GM23338 (cell line): ENCODE measurements around the gene DTNB. TPM values are rescaled to one million over a fixed set of nuclear protein-coding genes. Genes with fewer than 3 reads are reported as not detected.

ENCODE experiments used
- ATAC-seq: fragments of 200-7000 bp; cut with Tn5 transposase; 3 replicates; pipeline ENCODE4 v1.9.1; 2020
- DNase-seq: peaks from one replicate; pipeline ENCODE4 v3.0.0-alpha.2; 2015; ENCODE audit warnings: low spot score
- H2AFZ ChIP-seq: fragments of 200-600 bp; sonication (generic); 2 replicates; pipeline ENCODE4 v1.8.0; 2016; ENCODE audit warnings: antibody characterized with exemption, mild to moderate bottlenecking, moderate library complexity
- H3F3A ChIP-seq: fragments of 200-600 bp; sonication (generic); replicated peaks from 2 replicates; pipeline ENCODE4 v1.8.0; 2017; ENCODE audit warnings: antibody characterized with exemption, mixed run types, low read depth
- H3K27ac ChIP-seq: fragments of 200-600 bp; sonication (generic); 2 replicates; pipeline ENCODE4 v1.6.1; 2016; ENCODE audit warnings: low read depth
- H3K27me3 ChIP-seq: fragments of 200-600 bp; sonication (generic); 2 replicates; pipeline ENCODE4 v1.8.0; 2016; ENCODE audit warnings: mild to moderate bottlenecking, mixed run types, moderate library complexity; ENCODE audit not compliant: insufficient read depth
- H3K36me3 ChIP-seq: fragments of 200-600 bp; sonication (generic); 2 replicates; pipeline ENCODE4 v1.8.0; 2016; ENCODE audit warnings: mild to moderate bottlenecking; ENCODE audit not compliant: insufficient read depth
- H3K4me1 ChIP-seq: fragments of 200-600 bp; sonication (generic); 2 replicates; pipeline ENCODE4 v1.8.0; 2016; ENCODE audit warnings: mild to moderate bottlenecking, moderate library complexity; ENCODE audit not compliant: insufficient read depth
- H3K4me2 ChIP-seq: fragments of 200-600 bp; sonication (generic); 2 replicates; pipeline ENCODE4 v1.7.1; 2017; ENCODE audit warnings: mixed run types
- H3K4me3 ChIP-seq: fragments of 200-600 bp; sonication (generic); 2 replicates; pipeline ENCODE4 v1.6.1; 2016; ENCODE audit warnings: mixed run types
- H3K79me2 ChIP-seq: fragments of 200-600 bp; sonication (generic); replicated peaks from 2 replicates; pipeline ENCODE4 v1.8.0; 2017; ENCODE audit warnings: mild to moderate bottlenecking; ENCODE audit not compliant: insufficient read depth
- H3K9me2 ChIP-seq: fragments of 200-600 bp; sonication (generic); 2 replicates; pipeline ENCODE4 v1.8.0; 2017; ENCODE audit not compliant: insufficient read depth
- H4K20me1 ChIP-seq: fragments of 200-600 bp; sonication (generic); replicated peaks from 2 replicates; pipeline ENCODE4 v1.8.0; 2017; ENCODE audit warnings: mild to moderate bottlenecking; ENCODE audit not compliant: insufficient read depth
- H3K27ac Mint-ChIP-seq: 2 replicates; pipeline ENCODE4 v1.8.0; 2020; ENCODE audit warnings: inconsistent platforms, mild to moderate bottlenecking, moderate library complexity, mixed read lengths
- H3K27me3 Mint-ChIP-seq: 3 replicates; pipeline ENCODE4 v1.8.0; 2022; ENCODE audit warnings: low read depth, mild to moderate bottlenecking, moderate library complexity, mixed read lengths, inconsistent platforms; ENCODE audit not compliant: insufficient read depth, poor library complexity
- H3K36me3 Mint-ChIP-seq: 3 replicates; pipeline ENCODE4 v1.8.0; 2021; ENCODE audit warnings: low read depth, mild to moderate bottlenecking, inconsistent platforms, moderate library complexity, mixed read lengths
- H3K4me1 Mint-ChIP-seq: 3 replicates; pipeline ENCODE4 v1.8.0; 2020; ENCODE audit warnings: mild to moderate bottlenecking, inconsistent platforms, mixed read lengths
- H3K4me3 Mint-ChIP-seq: 3 replicates; pipeline ENCODE4 v1.8.0; 2021; ENCODE audit warnings: moderate library complexity, mild to moderate bottlenecking, inconsistent platforms, mixed read lengths
- H3K9me3 Mint-ChIP-seq: 3 replicates; pipeline ENCODE4 v1.8.0; 2020; ENCODE audit warnings: moderate library complexity, mild to moderate bottlenecking, inconsistent platforms, mixed read lengths
- CREB1 ChIP-seq: fragments of 250-450 bp; sonication (Bioruptor Pico); IDR thresholded peaks from 2 replicates; pipeline ENCODE4 v1.5.0; 2020; ENCODE audit warnings: low read depth, mild to moderate bottlenecking, moderate library complexity
- EZH2 ChIP-seq: fragments of 200-600 bp; sonication (generic); IDR thresholded peaks from one replicate; pipeline ENCODE4 v1.8.0; 2017; ENCODE audit warnings: antibody characterized with exemption, mild to moderate bottlenecking, low read depth; ENCODE audit not compliant: unreplicated experiment
- EZH2phosphoT487 ChIP-seq: fragments of 200-600 bp; sonication (generic); IDR thresholded peaks from one replicate; pipeline ENCODE4 v1.8.1; 2018; ENCODE audit warnings: antibody characterized with exemption; ENCODE audit not compliant: unreplicated experiment
- JUNB ChIP-seq: IDR thresholded peaks from one replicate; pipeline ENCODE4 v1.6.1; 2016; ENCODE audit warnings: antibody characterized with exemption; ENCODE audit not compliant: unreplicated experiment
- POLR2AphosphoS5 ChIP-seq: IDR thresholded peaks from 2 replicates; pipeline ENCODE4 v1.6.1; 2016; ENCODE audit warnings: antibody characterized with exemption, low read depth
- STAT1 ChIP-seq: IDR thresholded peaks from one replicate; pipeline ENCODE4 v1.6.1; 2016; ENCODE audit warnings: antibody characterized with exemption; ENCODE audit not compliant: unreplicated experiment
- ZNF114 ChIP-seq: fragments of 250-450 bp; sonication (Bioruptor Pico); IDR thresholded peaks from 2 replicates; pipeline ENCODE4 v1.5.0; 2020; ENCODE audit warnings: mild to moderate bottlenecking, moderate library complexity
- ZNF331 ChIP-seq: fragments of 250-450 bp; sonication (Bioruptor Pico); IDR thresholded peaks from 2 replicates; pipeline ENCODE4 v1.5.0; 2020; ENCODE audit warnings: low read depth, mild to moderate bottlenecking, moderate library complexity
- polyA plus RNA-seq: library from polyadenylated mRNA; unstranded; fragments of >200 nt; fragmentation: Nextera tagmentation; extraction: Ambion mirVana; gene quantifications from 2 replicates; pipeline ENCODE4 v1.2.1, GENCODE V29; 2016
- total RNA-seq: library from RNA; depleted of rRNA; stranded (reverse); fragments of >200 nt; shearing (Covaris generic); gene quantifications from 2 replicates; pipeline ENCODE4 v1.2.3, GENCODE V29; 2014
- TF ChIP-seq, protein P1 (sequence below): IDR thresholded peaks from 2 replicates; pipeline ENCODE4 v1.6.1; 2016; ENCODE audit warnings: antibody characterized with exemption
- TF ChIP-seq, protein P2 (sequence below): IDR thresholded peaks from one replicate; pipeline ENCODE4 v1.6.1; 2018; ENCODE audit warnings: antibody characterized with exemption; ENCODE audit not compliant: unreplicated experiment
- TF ChIP-seq, protein P3 (sequence below): fragments of 250-450 bp; sonication (Bioruptor Pico); IDR thresholded peaks from 2 replicates; pipeline ENCODE4 v1.5.0; 2020; ENCODE audit warnings: mild to moderate bottlenecking, moderate library complexity
- TF ChIP-seq, protein P4 (sequence below), 2 experiments: fragments of 200-600 bp in 1 of 2; sonication (generic) in 1 of 2; conservative IDR thresholded peaks; 2 replicates each; pipeline versions ENCODE4 v1.5.1 to v1.6.1; 2016 to 2017; ENCODE audit warnings: antibody characterized with exemption in 2 of 2, low read depth in 2 of 2, mild to moderate bottlenecking in 2 of 2, moderate library complexity in 1 of 2

Gene DTNB
- total and polyA plus RNA-seq, 2 experiments from 2014 or later, result 22.1 to 29.4 TPM

DNA sequence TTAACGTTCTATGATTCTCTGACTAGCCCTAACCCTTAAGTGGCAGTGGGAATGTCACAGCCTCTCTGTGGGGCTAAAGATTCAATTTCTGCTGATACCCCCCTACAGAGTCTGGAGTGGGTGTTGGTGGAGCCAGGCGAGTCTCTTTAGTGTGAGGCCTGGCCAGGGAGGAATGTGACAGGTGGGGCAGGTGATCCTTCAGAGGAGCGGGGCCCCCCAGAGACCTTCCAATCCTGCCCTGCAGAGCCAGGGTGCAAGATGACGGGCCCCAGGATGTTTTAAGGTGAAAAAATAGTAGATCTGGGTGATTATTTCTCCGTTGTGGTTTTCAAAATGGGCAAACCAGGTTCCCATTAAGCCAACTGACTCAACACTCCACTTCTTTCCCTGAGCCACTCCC lies 303.5 kb downstream of the DTNB start (continued):
- TF ChIP-seq EZH2phosphoT487 (no peak), POLR2AphosphoS5 (no peak), ZNF331 (no peak), ZNF114 (CRISPR knock-in tag) (no peak), STAT1 (no peak), EZH2 (no peak)
- TF ChIP-seq, protein P1, sequence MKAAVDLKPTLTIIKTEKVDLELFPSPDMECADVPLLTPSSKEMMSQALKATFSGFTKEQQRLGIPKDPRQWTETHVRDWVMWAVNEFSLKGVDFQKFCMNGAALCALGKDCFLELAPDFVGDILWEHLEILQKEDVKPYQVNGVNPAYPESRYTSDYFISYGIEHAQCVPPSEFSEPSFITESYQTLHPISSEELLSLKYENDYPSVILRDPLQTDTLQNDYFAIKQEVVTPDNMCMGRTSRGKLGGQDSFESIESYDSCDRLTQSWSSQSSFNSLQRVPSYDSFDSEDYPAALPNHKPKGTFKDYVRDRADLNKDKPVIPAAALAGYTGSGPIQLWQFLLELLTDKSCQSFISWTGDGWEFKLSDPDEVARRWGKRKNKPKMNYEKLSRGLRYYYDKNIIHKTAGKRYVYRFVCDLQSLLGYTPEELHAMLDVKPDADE, result no peak
- TF ChIP-seq, protein P2, sequence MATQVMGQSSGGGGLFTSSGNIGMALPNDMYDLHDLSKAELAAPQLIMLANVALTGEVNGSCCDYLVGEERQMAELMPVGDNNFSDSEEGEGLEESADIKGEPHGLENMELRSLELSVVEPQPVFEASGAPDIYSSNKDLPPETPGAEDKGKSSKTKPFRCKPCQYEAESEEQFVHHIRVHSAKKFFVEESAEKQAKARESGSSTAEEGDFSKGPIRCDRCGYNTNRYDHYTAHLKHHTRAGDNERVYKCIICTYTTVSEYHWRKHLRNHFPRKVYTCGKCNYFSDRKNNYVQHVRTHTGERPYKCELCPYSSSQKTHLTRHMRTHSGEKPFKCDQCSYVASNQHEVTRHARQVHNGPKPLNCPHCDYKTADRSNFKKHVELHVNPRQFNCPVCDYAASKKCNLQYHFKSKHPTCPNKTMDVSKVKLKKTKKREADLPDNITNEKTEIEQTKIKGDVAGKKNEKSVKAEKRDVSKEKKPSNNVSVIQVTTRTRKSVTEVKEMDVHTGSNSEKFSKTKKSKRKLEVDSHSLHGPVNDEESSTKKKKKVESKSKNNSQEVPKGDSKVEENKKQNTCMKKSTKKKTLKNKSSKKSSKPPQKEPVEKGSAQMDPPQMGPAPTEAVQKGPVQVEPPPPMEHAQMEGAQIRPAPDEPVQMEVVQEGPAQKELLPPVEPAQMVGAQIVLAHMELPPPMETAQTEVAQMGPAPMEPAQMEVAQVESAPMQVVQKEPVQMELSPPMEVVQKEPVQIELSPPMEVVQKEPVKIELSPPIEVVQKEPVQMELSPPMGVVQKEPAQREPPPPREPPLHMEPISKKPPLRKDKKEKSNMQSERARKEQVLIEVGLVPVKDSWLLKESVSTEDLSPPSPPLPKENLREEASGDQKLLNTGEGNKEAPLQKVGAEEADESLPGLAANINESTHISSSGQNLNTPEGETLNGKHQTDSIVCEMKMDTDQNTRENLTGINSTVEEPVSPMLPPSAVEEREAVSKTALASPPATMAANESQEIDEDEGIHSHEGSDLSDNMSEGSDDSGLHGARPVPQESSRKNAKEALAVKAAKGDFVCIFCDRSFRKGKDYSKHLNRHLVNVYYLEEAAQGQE, result no peak

DNA sequence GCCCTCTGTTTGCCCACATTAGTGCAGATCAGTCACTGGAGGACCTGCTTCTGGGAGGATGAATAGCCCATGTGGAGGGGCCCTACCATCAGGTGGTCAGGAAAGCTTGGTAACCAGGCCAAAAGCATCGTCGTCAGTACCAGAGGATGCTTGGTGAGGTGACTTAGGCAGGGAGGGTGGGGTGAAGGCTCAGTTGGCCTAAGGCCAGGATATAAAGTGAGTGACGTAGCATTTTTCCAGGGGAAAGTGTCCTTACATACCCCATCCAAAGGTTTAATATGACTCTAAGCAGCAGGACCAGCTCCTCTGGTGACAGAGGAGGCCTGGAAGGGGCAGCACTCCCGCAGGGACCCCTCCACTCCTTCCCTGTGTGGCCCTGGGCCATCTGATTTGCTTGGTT lies 303.9 kb downstream of the DTNB start:
- H3K27ac Mint-ChIP-seq, result no peak overlapping the region
- DNase-seq (no peak), ATAC-seq (no peak)
- no peak overlapping the region for H3K4me3 Mint-ChIP-seq
- H3K4me3 ChIP-seq, result no peak overlapping the region
- no peaks in the 10 kb centered on the region for H3K36me3 Mint-ChIP-seq
- H2AFZ ChIP-seq, result no peak overlapping the region
- H3K9me2 ChIP-seq, result no peaks in the 10 kb centered on the region
- H3K4me1 ChIP-seq, result 0 out of 2 replicates have a peak, but pooled peaks cover 3% of the 10 kb centered on the region
- no peak overlapping the region for H3K4me2 ChIP-seq
- H3K27me3 ChIP-seq, result no peaks in the 10 kb centered on the region
- no peak overlapping the region for H3K27ac ChIP-seq
- H3F3A ChIP-seq, result no peaks in the 10 kb centered on the region
- H3K9me3 Mint-ChIP-seq, result no peaks in the 10 kb centered on the region; the same call in 1 of the 3 replicates
- no peaks in the 10 kb centered on the region for H3K79me2 ChIP-seq
- no peaks in the 10 kb centered on the region for H3K36me3 ChIP-seq
- H4K20me1 ChIP-seq, result no peaks in the 10 kb centered on the region
- peaks cover 16% of the 10 kb centered on the region for H3K27me3 Mint-ChIP-seq
- peaks cover 8% of the 10 kb centered on the region; the same call in 2 of the 3 replicates for H3K4me1 Mint-ChIP-seq
- TF ChIP-seq CREB1 (CRISPR knock-in tag), result no peak
- TF ChIP-seq, protein P1, result no peak
- TF ChIP-seq STAT1, result no peak
- TF ChIP-seq EZH2phosphoT487, result no peak
- TF ChIP-seq, protein P3, sequence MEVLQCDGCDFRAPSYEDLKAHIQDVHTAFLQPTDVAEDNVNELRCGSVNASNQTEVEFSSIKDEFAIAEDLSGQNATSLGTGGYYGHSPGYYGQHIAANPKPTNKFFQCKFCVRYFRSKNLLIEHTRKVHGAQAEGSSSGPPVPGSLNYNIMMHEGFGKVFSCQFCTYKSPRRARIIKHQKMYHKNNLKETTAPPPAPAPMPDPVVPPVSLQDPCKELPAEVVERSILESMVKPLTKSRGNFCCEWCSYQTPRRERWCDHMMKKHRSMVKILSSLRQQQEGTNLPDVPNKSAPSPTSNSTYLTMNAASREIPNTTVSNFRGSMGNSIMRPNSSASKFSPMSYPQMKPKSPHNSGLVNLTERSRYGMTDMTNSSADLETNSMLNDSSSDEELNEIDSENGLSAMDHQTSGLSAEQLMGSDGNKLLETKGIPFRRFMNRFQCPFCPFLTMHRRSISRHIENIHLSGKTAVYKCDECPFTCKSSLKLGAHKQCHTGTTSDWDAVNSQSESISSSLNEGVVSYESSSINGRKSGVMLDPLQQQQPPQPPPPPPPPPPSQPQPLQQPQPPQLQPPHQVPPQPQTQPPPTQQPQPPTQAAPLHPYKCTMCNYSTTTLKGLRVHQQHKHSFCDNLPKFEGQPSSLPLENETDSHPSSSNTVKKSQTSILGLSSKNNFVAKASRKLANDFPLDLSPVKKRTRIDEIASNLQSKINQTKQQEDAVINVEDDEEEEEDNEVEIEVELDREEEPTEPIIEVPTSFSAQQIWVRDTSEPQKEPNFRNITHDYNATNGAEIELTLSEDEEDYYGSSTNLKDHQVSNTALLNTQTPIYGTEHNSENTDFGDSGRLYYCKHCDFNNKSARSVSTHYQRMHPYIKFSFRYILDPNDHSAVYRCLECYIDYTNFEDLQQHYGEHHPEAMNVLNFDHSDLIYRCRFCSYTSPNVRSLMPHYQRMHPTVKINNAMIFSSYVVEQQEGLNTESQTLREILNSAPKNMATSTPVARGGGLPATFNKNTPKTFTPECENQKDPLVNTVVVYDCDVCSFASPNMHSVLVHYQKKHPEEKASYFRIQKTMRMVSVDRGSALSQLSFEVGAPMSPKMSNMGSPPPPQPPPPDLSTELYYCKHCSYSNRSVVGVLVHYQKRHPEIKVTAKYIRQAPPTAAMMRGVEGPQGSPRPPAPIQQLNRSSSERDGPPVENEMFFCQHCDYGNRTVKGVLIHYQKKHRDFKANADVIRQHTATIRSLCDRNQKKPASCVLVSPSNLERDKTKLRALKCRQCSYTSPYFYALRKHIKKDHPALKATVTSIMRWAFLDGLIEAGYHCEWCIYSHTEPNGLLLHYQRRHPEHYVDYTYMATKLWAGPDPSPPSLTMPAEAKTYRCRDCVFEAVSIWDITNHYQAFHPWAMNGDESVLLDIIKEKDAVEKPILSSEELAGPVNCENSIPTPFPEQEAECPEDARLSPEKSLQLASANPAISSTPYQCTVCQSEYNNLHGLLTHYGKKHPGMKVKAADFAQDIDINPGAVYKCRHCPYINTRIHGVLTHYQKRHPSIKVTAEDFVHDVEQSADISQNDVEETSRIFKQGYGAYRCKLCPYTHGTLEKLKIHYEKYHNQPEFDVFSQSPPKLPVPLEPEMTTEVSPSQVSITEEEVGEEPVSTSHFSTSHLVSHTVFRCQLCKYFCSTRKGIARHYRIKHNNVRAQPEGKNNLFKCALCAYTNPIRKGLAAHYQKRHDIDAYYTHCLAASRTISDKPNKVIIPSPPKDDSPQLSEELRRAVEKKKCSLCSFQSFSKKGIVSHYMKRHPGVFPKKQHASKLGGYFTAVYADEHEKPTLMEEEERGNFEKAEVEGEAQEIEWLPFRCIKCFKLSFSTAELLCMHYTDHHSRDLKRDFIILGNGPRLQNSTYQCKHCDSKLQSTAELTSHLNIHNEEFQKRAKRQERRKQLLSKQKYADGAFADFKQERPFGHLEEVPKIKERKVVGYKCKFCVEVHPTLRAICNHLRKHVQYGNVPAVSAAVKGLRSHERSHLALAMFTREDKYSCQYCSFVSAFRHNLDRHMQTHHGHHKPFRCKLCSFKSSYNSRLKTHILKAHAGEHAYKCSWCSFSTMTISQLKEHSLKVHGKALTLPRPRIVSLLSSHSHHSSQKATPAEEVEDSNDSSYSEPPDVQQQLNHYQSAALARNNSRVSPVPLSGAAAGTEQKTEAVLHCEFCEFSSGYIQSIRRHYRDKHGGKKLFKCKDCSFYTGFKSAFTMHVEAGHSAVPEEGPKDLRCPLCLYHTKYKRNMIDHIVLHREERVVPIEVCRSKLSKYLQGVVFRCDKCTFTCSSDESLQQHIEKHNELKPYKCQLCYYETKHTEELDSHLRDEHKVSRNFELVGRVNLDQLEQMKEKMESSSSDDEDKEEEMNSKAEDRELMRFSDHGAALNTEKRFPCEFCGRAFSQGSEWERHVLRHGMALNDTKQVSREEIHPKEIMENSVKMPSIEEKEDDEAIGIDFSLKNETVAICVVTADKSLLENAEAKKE (CRISPR knock-in tag), result no peak
- no peak for TF ChIP-seq JUNB
- TF ChIP-seq, protein P4, sequence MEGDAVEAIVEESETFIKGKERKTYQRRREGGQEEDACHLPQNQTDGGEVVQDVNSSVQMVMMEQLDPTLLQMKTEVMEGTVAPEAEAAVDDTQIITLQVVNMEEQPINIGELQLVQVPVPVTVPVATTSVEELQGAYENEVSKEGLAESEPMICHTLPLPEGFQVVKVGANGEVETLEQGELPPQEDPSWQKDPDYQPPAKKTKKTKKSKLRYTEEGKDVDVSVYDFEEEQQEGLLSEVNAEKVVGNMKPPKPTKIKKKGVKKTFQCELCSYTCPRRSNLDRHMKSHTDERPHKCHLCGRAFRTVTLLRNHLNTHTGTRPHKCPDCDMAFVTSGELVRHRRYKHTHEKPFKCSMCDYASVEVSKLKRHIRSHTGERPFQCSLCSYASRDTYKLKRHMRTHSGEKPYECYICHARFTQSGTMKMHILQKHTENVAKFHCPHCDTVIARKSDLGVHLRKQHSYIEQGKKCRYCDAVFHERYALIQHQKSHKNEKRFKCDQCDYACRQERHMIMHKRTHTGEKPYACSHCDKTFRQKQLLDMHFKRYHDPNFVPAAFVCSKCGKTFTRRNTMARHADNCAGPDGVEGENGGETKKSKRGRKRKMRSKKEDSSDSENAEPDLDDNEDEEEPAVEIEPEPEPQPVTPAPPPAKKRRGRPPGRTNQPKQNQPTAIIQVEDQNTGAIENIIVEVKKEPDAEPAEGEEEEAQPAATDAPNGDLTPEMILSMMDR (conservative IDR thresholded peaks at IDR 0.05; ENCODE audit: low read depth in 2 of 2), result no peak
